IPS-NIHi7 (cell line): ENCODE measurements around the gene PMS1.
A peak's percentile ranks its signal among the peaks of the same experiment; 100 is the strongest.
"Not testable (repeated sequence)": the region's sequence is repeated elsewhere in the genome, so short reads cannot be mapped to it uniquely, and the experiment has no call there.

Experiments used
- DNase-seq: peaks from one replicate; pipeline ENCODE4 v3.0.0; 2012; ENCODE audit warnings: mixed read lengths; ENCODE audit errors: extremely low spot score

The PMS1 gene

DNA sequence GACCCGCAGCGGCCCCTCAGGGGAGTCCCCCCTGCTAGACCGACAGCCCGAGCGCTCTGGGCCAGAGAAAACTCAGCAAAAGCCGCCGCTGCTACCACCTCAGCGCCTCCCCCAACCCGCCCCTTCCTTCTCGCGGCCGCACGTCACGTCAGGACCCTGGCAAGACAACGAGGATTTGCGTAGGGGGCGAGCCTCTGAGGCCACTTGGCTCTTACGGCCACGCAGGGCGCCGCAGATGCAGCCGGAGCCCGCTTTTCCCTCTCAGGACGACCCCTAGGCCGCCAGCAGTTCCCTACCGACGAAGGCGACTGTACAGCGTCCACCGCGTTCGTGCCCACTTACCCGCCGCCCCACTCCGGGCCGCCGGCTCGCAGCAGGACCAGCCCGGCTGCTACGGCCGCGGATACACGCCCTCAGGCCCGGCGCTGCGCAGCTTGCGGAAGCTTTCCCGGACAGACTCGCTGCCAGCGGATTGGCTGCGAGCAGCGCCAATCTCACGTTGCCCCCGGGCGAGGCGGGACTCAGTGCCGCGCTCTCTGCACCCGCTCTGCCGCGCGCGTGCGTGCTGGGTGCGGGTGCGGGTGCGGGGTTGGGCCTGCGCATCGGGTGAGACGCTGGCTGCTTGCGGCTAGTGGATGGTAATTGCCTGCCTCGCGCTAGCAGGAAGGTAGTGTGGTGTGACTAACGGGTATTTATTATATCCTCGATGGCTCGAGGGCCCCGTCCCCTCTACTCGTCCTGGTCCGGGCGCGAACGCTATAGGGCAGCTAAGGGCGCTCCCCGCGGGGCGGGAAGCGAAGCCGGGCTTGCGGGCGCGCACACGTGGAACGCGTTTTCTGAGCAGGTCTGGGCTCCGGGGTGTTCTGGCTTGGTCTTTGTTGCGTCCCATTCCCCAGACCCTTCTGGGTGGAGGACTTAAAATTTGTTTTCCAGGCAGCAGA, at the start of gene PMS1, which contains the start of gene ORMDL1:
TSS of gene PMS1 (plus strand) at position 524 of the 941 bp plus-strand sequence. CDS start 7,360 bp downstream, outside the sequence.
TSS of gene ORMDL1 (minus strand) at position 413 of the 941 bp plus-strand sequence. CDS start 1,744 bp downstream, outside the sequence.
- peak; percentile 93 for DNase-seq

DNA sequence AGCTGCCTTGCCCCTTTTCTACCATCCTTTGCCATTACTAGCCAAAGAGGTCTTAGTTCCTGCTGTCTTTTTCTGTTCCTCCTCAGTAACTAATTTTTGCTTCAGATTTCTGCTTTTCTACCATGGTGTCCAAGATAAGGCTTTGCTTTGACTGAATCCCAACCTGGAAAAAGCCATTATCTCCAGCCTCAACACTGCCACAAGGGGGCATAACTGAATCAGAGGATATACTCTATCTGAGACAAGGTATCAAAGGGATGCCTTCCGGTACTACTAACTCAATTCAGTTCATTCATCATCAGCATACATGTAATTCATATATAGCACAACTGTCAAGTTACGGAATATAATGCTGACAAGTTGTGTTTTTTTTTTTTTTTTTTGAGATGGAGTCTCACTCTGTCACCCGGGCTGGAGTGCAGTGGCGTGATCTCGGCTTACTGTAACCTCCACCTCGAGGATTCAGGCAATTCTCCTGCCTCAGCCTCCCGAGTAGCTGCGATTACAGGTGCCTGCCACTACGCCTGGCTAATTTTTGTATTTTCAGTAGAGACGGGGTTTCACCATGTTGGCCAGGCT, 33.1 kb upstream of the PMS1 start:
- peak; percentile 61 for DNase-seq

DNA sequence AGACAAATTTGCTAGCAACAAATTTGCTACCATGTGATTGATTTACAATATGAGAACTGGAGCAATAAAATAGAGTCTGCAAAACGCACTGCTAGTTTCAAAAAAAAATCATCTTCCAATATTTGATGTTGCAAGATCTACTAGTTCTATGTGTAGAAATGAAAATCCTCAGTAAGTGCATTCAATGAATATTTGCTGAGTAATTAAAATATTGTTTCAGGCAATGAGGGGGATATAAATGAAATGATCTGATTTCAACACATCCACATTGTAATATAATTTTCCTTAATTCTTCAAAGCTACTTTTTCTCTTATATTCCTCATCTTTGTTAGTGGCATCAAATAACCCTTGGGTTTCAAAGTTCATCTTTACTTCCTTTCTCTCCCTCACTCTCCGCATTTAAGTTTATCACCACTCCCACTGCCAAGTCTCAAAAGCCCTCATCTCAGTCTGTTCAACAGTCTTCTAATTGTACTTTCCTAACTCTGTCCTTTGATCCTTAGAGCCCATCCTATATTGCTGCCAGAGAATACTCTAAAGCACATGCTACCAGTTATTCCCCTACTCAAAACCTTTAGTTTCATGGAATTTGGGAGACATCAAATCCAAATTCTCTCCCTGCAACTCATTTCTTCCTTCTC, 27.8 kb upstream of the PMS1 start:
- DNase-seq = no peak

DNA sequence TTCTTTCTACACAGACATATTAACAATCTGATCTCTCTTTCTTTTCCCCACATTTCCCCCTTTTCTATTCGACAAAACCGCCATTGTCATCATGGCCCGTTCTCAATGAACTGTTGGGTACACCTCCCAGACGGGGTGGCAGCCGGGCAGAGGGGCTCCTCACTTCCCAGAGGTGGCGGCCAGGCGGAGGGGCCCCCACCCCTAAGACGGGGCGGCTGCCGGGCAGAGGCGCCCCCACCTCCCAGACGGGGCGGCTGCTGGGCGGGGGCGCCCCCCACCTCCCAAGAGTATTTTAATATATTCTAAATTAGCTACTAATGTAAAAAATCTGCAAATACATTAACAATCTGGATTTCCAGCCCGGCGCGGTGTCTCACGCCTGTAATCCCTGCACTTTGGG, 24.1 kb upstream of the PMS1 start:
- DNase-seq = not testable (repeated sequence)

DNA sequence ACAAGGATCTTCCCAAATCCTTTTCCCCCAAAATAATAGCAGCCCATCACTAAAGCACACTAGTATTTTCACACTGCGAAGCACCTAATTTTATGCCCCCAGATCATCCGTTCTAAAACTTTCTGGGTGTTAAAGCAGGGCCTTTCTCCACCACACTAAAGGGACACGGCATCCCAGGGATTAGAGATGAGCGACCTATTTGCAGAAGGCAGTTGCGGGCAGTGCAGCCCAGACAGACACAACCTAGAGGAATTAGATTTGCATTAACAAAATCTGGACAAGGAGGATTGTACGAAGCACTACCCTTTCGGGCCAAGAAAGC, 22.1 kb upstream of the PMS1 start:
- DNase-seq = no peak

DNA sequence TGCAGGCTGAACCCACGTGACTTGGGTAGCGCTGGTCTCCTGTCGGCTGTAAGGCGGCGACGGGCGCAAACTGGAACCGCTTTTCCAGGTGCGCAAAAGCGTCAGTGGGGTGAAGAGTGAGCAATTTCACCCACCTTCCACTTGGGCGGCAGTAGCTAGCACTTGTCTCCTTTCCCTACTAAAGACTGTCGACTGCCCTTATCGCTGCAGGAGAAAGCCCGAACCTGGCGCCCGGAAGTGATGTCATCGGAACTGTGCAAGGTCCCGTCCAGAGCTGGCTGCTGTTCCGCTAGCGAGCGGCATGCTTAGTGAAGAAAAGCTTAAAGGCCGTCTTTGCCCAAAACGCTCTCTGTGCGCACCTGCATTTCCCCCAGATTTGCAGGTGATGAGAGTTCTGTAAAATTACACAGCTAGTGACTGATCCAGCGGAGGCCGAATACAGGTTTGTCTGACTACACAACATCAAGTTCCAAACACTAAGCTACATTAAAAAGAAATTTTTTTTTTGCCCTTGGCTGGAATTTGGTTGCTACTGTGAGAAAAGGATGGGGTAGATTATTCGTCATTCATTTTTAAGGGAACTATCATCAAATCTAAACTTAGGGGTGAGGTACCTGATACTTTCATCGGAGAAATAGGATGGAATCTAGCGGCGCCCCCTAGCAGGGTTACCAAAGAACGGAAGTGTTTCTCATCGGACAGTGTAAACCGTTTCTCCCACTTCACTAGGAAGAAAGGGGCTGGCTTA, 21.5 kb upstream of the PMS1 start, which contains the start of gene OSGEPL1:
TSS of gene OSGEPL1 (minus strand) at position 242 of the 748 bp plus-strand sequence. CDS start 1,152 bp downstream, outside the sequence.
- peak; percentile 82 for DNase-seq

DNA sequence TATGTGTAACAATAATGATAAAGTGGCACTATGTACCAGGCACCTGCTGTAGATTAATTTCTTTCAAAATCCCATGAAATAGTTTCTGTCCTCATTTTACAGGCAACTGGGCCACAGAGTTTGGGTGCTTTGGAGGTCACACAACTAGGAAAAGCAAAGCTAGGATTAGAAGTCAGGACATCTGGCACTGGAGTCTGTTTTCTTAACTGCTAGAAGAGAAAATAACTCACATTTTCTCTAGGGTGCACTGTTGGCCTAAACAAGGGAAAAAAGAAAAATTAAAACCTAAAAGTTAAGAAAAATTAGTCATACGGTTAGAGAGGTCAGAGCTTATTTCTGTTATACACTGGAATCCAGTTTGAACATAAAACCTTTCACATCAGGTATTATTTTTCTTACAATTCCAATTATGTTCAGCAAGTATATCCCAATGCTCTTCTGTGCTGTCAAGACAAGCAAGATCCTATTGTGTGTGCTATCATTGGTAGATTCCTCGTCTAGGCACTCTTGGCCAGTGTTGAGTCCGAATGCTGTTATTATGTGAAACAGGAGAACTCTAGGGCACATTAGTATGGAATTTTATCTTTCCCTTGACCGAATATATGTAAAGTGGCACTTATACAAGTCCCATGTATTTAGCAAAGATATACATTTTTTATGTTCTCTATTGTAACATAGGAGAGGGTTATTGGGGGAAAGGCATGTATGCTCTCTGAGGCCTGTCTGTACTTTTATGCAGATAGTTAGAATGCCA, 20.2 kb upstream of the PMS1 start:
- no peak for DNase-seq

DNA sequence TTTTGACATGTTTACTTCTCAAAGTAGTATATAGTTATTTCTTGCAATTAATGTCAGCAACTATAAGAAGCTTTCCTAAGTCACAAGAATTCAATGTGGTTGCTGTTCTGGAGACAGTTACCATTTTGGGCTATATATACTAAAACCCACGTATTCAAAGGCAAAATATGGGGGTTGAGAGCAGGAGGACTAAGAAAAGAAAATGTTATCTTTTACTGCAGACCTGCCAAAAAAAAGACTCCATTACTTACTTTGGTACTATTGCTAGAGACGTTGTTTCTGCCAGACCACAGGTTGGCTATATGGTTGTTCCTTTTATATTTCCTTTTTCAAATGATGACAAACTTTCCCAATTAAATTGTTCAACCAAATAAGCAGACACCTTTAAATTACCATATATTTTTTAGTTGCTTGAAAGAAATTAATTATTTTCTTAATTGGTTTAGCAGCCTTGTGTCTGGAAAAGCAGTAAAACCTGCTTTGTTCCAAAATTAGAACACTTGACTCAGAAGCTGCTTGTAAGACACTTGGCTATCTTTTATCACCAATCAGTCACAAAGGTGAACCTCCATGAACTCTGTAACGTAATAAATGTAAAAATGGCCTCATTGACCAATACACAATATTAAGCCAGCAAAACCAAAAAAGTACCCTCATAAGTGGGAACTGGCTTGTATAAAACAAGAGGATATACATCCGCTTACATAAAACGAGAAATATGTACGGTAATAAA, 13.5 kb upstream of the PMS1 start:
- no peak for DNase-seq

DNA sequence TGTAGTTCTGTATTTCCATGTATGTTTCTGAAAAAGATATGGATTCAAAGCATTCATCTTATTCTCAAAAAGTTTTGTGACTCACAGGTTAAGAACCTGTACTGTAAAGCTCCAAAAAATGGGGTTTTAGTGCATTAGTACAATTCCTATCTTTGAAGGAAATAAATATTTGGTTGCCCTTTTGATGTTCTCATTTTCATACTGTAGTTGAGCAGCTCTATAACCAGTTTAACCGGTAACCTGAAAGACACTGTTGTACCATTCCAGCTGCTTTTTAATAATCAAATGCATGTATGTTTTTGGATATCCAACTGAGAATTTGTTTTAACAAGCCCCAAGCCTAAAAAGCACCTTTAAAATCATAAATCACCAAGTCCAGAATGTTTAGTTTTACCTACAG, 12.0 kb upstream of the PMS1 start:
- DNase-seq = no peak

DNA sequence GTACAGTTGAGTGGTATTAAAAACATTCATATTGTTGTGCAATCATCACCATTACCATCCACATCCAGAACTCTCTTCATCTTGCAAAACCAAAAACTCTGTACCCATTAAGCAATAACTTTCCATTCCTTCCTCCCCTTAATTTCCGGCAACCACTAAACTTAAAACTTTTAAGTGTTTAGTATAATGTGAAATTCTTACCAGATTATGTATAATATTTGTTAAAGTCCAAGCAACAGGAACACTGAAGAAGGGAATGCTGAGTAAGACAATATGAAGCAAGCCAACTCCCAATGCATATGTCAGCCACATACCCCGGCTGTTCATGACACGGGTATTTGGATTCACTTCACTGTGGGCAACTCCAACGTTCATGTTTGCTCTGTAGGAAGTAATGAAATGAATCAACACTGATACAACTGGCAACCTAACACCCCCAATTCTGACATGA, 2.0 kb upstream of the PMS1 start:
- DNase-seq = no peak

DNA sequence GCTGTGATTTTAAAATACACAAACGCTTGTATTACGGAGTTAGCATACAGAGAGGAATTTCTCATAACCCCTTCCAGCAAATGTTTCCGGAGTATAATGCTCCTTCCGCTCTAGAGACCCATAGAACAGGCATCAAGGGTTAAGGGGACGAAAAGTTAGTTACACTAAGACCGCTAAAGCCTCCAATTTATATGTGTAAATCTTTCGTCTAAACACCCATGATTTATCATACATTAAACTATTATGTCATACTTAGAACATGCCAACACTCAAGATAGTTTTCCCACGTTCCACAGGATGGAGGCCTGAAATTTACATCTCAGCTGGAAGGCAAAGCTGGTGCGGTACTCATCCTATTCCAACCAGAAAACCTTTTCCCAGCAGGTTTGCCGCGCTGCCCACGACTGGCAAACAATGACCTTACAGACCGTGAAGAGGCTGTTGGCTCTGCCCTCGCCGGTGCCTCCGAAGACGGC, 761 bp upstream of the PMS1 start:
- peak; percentile 8 for DNase-seq

DNA sequence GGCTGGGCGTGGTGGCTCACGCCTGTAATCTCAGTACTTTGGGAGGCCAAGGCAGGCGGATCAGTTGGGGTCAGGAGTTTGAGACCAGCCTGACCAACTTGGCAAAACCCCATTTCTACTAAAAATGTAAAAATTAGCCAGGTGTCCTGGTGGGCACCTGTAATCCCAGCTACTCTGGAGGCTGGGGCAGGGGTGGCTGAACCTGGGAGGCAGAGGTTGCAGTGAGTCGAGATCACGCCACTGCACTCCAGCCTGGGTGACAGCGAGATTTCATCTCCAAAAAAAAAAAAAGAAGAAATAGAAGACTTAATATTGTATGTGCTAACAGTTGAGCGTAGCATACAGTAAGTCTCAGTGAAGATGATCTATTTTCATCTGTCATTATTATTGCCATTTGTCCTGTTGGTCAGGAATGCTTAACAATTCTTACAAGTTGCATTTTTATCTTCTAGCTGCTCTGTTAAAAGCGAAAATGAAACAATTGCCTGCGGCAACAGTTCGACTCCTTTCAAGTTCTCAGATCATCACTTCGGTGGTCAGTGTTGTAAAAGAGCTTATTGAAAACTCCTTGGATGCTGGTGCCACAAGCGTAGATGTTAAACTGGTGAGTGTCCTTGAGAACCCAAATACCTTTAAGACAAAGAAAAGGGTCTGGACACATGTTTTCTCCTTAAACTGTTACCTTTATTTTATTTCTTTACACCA, 7.2 kb downstream of the PMS1 start:
- no peak for DNase-seq

DNA sequence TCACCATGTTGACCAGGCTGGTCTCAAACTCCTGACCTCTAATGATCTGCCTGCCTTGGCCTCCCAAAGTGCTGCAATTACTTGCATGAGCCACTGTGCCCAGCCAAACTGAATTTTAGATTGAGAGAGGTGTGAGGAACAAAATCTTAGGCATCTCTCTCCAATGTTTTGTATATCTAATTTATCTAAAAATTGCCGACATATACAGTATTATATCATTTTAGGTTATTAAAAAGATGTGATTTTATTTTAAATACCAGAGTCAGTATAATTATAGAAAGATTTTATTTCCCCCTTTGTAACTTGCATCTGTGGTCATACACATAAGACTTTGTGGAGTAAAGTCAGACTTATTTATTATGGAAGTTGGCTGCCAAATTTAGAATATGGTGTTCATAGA, 10.1 kb downstream of the PMS1 start:
- no peak for DNase-seq

DNA sequence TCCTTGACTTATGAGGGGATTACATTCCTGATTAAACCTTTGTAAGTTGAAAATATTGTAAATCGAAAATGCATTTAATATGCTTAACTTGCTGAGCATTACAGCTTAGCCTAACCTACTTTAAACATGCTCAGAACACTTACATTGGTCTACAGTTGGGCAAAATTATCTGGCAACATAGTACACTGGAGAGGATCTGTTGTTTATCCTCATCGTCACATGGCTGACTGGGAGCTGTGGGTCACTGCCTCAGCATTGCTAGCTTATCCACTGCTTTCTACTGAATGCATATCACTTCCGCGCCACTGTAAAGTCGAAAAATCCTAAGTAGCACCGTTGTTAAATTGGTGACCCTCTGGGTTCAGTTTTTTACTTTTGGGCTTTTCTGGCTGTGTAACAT, 13.7 kb downstream of the PMS1 start:
- DNase-seq = no peak

DNA sequence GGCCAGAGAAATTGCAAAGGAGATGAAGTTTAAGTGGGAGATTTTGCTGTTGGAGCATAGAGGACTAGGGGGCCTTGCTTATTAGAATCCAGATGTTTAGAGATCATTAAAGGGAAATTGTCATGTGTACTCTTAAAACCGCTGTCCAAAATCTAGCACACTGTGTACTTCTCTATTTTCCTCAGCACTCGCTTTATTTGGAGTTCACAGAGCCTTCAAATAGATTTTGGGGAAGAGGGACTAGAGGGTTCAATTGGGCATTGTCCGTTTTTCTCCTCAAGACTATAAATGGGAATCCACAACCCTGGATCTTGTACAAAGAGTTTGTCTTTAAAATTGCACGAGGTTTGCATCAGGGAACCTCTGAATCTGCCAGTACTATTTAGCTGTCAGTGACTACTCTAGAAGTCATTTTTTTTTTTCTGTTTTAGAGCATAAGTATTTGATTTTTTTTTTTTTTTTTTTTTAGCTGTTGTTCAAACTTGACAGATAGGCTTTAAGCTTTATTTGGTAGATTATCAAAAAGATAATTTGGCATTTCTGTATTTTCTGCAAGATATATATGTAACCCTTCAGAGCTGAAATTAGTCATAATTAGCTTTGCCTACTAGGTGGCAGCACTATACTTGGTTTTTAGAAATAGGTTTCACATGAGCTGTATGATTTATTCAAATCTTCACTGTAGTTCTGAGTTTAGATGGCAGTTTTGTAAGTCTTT, 14.2 kb downstream of the PMS1 start:
- peak; percentile 12 for DNase-seq

DNA sequence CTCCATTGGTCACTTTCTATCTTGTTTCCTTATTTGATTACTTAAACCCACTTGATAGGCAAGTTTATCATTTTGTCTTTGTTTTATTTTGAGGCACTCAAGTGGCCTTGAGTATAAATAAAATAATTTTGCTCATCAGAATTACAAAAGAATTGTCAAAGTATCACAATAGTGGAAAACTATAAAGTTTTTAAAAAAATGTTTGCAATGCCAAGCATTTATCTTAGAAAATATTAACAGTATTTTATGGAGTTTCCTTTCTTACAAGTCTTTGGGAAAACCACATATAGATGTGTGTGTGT, 14.7 kb downstream of the PMS1 start:
- DNase-seq = no peak

DNA sequence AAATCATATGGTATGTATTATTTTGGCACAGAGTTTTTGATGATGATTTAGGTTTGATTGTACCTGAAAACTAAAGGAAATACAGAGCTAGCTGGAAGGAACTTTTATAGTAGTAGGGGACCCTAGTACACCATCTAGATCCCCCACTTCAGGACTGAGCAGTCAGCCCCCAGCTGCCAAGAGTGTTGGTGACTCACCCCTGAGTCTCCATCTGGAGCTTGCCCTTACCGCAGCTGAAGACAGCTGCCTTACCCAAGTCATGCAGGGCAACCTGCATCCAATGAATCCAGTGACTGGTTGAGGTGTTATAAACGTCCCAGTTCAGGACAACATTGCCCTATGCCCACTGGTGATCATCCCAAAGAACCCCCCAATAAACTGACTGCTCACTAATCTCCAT, 15.3 kb downstream of the PMS1 start:
- DNase-seq = no peak

DNA sequence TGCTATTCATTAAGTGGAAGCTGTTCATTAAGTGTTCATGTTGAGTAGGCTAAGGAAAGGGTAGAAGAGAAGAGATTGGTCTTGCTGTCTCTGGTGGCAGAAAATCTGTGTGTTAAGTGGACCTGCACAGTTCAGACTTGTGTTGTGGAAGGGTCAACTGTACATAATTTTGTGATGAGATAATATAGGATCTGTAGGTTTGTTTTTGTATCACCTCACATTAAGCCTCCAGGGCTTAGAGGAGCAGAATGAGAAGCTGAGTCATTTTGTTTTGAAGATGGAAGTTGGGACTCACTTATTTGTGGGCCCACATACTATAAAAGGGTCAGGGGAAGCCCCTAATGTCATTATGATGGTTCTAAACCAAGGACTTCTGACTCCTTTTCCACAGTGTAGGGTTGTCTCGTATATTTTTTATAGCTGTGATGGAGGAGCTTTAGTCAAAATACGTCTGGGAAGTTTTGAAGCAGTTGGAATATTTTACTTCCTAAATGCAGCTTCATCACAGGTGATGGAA, 18.2 kb downstream of the PMS1 start:
- no peak for DNase-seq

DNA sequence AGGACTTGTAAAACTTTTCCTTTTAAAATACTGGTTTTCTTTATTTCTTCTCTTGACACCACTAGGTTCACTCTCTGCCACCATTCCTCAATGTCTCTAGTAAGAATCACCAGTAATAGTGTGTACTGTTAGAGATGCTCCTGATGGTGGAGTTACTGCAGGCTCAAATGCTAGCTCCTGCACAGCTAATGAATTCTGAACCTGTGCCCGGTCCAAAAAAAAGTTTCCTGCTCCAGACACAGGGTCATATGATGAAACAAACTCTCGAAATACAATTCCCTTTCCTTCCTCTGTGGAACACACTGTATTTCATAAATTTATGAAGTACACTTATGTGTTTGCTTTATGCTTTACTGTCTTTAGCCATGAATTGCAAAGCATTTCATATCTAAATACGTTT, 19.2 kb downstream of the PMS1 start:
- DNase-seq = no peak
